Peyer's patch (tissue), 4 donors: ENCODE data around the gene COL4A1. TPM values are rescaled to one million over a fixed set of nuclear protein-coding genes. Genes with fewer than 3 reads are reported as not detected.

Experiments
- DNase-seq, 3 donors: peaks; one replicate each; pipeline ENCODE4 v3.0.0-alpha.2; 2017 to 2019
- H3K27ac ChIP-seq, 4 donors: fragments of 200-600 bp; sonication (generic); one replicate each; pipeline ENCODE4 v1.5.1; 2016 to 2019
- H3K27me3 ChIP-seq, 2 donors: fragments of 200-600 bp; sonication (generic); one replicate each; pipeline ENCODE4 v1.5.1; 2019
- H3K36me3 ChIP-seq, 3 donors: fragments of 200-600 bp; sonication (generic); one replicate each; pipeline ENCODE4 v1.5.1; 2016 to 2019
- H3K4me1 ChIP-seq, 4 donors: fragments of 200-600 bp; sonication (generic); one replicate each; pipeline ENCODE4 v1.5.1; 2016 to 2019
- H3K4me3 ChIP-seq, 4 donors: fragments of 200-600 bp; sonication (generic); 1 replicate in 3 of 4; 2 replicates in 1 of 4; pipeline ENCODE4 v1.5.1; 2016 to 2019; ENCODE audit warnings: mild to moderate bottlenecking in 1 of 4
- H3K9me3 ChIP-seq, 4 donors: fragments of 200-600 bp; sonication (generic); one replicate each; pipeline ENCODE4 v1.5.1; 2016 to 2019; ENCODE audit warnings: mild to moderate bottlenecking in 1 of 4
- POLR2A ChIP-seq, 2 donors: fragments of 450-650 bp; IDR thresholded peaks; one replicate each; pipeline ENCODE4 v1.5.1; 2017; ENCODE audit warnings: antibody characterized with exemption in 2 of 2, mild to moderate bottlenecking in 2 of 2, moderate library complexity in 2 of 2
- total RNA-seq, 4 donors: library from RNA; depleted of rRNA; stranded (reverse); fragments of >200 nt; gene quantifications; one replicate each; pipeline ENCODE4 v1.1.0, GENCODE V29; 2016
- TF ChIP-seq, protein P1 (sequence below), 6 experiments: fragments of 450-650 bp in 4 of 6; fragments of 200-600 bp in 2 of 6; sonication (generic) in 1 of 6; IDR thresholded peaks; one replicate each; pipeline ENCODE4 v1.5.1; 2017 to 2019; ENCODE audit warnings: antibody characterized with exemption in 6 of 6, mild to moderate bottlenecking in 3 of 6, moderate library complexity in 1 of 6

The COL4A1 gene
- total RNA-seq, 4 donors from 2014 or later, result 28.0 to 69.3 (median 36.3) TPM

DNA sequence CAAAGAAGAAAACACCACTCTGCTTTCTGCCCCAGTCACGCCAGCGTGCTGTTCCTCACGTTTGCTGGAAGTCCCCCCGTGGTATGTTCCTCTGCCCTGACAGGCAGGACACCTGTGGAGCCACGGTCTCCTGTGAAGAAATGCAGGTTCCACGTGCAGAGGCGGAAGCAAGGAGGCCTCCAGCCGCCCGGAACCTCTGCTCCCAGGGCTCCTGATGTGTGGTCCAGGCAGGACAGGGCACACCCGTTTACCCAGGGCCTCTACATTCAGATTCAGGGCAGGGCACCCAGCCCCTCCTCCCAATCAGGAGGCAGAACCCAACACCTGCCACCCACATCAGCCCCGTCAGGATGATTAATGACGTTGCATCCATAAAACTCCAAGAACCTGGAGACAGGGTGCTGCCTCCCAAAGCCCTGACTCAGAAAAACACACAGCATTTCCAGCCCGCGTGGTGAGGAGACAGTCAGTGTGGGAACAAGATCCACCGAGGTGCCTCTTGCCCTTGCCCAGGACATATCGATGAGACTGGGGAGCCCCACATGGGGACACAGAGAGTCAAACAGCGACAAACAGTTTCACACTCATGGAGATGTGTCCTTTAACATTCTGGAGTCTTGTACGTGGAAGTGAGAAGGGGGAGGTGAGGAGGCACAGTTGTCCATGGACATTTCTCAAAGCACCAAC is 76.2 kb downstream of the COL4A1 start:
- no peak for DNase-seq
- TF ChIP-seq, protein P1, sequence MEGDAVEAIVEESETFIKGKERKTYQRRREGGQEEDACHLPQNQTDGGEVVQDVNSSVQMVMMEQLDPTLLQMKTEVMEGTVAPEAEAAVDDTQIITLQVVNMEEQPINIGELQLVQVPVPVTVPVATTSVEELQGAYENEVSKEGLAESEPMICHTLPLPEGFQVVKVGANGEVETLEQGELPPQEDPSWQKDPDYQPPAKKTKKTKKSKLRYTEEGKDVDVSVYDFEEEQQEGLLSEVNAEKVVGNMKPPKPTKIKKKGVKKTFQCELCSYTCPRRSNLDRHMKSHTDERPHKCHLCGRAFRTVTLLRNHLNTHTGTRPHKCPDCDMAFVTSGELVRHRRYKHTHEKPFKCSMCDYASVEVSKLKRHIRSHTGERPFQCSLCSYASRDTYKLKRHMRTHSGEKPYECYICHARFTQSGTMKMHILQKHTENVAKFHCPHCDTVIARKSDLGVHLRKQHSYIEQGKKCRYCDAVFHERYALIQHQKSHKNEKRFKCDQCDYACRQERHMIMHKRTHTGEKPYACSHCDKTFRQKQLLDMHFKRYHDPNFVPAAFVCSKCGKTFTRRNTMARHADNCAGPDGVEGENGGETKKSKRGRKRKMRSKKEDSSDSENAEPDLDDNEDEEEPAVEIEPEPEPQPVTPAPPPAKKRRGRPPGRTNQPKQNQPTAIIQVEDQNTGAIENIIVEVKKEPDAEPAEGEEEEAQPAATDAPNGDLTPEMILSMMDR (IDR thresholded peaks at IDR 0.05), result no peak
- no peak for TF ChIP-seq POLR2A (IDR thresholded peaks at IDR 0.05)
- Histone ChIP-seq H3K9me3 (no peaks in the 10 kb centered on the region), H3K27ac (peak overlapping the region in 1 of 4 donors; percentile 18), H3K27me3 (no peaks in the 10 kb centered on the region), H3K36me3 (no peaks in the 10 kb centered on the region), H3K4me1 (peaks cover 0 to 4% (median 0%) of the 10 kb centered on the region in 4 donors), H3K4me3 (no peak overlapping the region)

DNA sequence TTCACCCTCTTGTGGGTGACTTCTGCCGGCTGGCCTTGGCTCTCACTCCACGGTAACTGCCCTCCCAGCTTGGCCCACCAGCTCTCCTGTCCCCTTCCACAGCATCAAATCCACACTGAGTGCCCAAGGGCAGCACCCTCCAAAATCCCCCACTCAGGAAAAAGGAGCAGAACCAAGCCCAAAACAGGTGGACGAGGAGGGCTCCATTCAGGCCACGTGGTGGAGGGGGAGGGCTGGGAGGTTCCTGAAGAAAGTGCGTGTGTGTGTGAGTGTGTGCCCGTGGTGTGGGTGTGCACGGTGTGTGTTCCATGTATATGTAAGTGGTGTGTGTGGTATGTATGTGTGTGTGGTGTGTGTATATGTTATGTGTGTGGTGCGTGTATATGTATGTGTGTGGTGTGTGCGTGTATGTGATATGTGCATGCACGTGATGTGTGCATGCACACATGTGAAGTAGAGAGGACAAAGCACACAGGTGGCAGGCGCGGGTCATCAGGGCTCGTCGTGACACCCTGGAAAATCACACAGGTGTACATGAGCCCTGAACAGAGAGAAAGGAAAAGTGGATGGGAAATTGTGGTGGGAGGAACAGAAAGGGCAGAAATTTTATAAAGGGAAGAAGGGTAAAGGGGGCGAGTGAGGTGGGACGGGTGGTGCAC is 76.9 kb downstream of the COL4A1 start:
- DNase-seq, result no peak
- Histone ChIP-seq H3K27me3 (no peaks in the 10 kb centered on the region), H3K9me3 (no peaks in the 10 kb centered on the region), H3K36me3 (no peaks in the 10 kb centered on the region), H3K4me1 (peaks cover 0 to 4% (median 0%) of the 10 kb centered on the region in 4 donors), H3K4me3 (no peak overlapping the region), H3K27ac (peak overlapping the region in 1 of 4 donors; percentile 31)
- TF ChIP-seq, protein P1 (IDR thresholded peaks at IDR 0.05), result no peak
- TF ChIP-seq POLR2A (IDR thresholded peaks at IDR 0.05), result no peak

DNA sequence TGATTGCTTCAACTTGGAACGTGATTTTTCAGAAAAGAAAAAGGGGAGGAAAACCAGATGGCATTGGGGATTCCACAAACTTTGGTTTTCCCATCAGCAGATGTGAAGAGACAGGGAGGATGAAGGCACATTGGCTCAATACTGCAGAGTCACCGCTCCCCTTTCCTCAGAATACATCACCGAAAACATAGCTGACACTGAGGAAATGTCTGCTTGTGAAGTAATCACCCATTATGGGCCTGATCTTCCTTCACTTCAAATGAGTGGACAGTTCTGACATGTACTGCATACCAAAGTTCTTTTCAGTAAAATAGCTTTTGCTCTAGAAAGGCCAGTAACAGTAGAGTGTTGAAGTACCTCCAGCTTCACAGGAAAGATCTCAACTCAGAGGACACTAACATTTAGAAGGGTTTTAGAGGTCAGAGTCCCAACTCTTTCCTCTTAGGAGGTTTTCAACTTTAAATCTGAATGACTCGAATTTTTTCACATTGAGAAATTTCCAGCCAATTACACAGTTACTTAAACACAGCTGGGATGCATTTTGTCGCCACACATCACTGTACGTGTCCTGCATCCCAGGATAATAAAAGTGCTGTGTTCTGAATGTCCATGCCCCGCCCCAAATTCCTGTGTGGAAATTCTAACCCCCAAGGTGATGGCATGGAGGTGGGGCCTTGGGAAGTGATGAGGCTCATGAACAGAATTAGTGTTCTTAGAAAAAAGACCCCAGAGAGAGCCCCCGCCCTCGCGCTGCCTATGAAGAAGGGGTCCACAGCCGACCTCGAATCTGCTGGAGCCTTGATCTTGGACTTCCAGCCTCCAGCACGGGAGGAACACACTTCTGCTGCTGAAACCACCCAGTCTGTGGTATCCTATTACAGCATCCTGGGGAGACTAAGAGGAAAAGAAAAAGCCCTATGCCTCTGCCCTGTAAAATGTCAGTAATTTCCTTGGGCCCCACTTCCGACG is 77.7 kb downstream of the COL4A1 start:
- Histone ChIP-seq H3K36me3 (no peaks in the 10 kb centered on the region), H3K27me3 (no peaks in the 10 kb centered on the region), H3K27ac (peak overlapping the region in 2 of 4 donors; percentile 2 to 31), H3K9me3 (no peaks in the 10 kb centered on the region), H3K4me3 (no peak overlapping the region), H3K4me1 (peaks cover 0 to 4% (median 0%) of the 10 kb centered on the region in 4 donors)
- DNase-seq, result no peak
- TF ChIP-seq, protein P1 (IDR thresholded peaks at IDR 0.05), result no peak
- no peak for TF ChIP-seq POLR2A (IDR thresholded peaks at IDR 0.05)

DNA sequence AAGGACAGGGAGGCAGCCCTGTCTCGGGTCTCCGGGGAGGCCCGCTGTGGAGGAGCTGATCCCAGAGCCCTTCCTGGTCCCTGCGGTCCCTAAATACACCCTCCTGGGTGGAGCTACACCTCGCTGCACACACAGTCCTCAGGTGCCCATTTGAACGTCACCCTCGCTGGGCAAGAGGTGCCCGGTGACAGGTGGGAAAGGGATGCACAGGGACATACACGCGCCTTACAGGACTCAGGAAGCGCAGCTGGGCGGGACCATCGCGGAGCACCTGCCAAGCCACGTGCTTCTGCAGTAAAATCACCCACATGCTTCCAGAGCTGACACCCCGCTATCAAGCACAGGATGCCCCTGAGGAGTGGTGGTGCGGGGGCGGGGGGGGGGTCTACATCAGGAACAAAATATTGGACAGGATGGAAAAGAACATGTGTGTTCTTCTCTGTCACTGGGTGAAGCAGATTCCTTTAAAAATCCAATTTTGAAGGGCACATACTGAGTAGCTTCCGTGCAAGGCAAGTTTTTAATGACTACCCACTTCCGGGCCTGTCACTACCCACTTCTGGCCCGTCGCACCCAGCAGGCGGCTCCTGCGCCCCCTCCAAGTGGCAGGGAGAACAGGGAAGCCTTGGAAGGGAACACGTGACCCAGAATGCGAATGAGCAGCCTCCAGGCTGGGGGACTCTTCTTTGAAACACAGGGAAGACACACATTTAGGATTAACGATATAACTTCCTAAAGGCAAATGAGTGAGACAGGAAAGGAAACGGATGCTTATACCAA is 78.9 kb downstream of the COL4A1 start:
- Histone ChIP-seq H3K9me3 (no peaks in the 10 kb centered on the region), H3K27me3 (no peaks in the 10 kb centered on the region), H3K27ac (peak overlapping the region in 1 of 4 donors; percentile 10), H3K36me3 (no peaks in the 10 kb centered on the region), H3K4me3 (no peak overlapping the region), H3K4me1 (peaks cover 0 to 4% (median 0%) of the 10 kb centered on the region in 4 donors)
- TF ChIP-seq, protein P1 (IDR thresholded peaks at IDR 0.05), result no peak
- TF ChIP-seq POLR2A (IDR thresholded peaks at IDR 0.05), result no peak
- no peak for DNase-seq

DNA sequence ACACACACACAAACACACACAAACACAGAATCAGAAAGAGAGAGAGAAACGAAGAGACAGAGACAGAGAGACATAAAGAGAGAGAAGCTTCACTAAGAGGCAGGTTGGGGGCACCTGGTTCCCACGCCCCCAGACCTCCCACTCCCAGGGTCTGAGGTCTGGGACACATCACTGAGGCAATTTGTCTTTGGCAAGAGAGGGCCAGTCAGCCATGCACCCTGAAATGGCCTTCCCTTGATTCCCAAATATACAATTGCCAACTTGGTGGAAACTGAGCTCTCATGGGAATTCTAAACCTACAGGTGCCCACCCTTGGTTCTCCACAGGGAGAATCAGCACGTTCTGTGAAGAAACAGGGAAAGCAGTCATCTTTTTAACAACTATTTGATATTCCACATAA is 79.5 kb downstream of the COL4A1 start:
- no peaks in the 10 kb centered on the region for H3K36me3 ChIP-seq
- peak overlapping the region in 1 of 4 donors; percentile 10 for H3K27ac ChIP-seq
- H3K9me3 ChIP-seq, result no peaks in the 10 kb centered on the region
- no peak for TF ChIP-seq POLR2A (IDR thresholded peaks at IDR 0.05)
- TF ChIP-seq, protein P1 (IDR thresholded peaks at IDR 0.05), result no peak
- no peak for DNase-seq
- no peak overlapping the region for H3K4me3 ChIP-seq
- H3K27me3 ChIP-seq, result no peaks in the 10 kb centered on the region
- peaks cover 0 to 3% (median 0%) of the 10 kb centered on the region in 4 donors for H3K4me1 ChIP-seq
